Activated CD4-positive, alpha-beta T cell treated with anti-CD3 and anti-CD28 coated beads, Interleukin-2, amount 50 U/mL, for 48 hours (primary cell): ENCODE measurements around the gene UBE2B.
"Not testable (repeated sequence)": the region's sequence is repeated elsewhere in the genome, so short reads cannot be mapped to it uniquely, and the experiment has no call there.

Source experiments
- DNase-seq, 2 experiments: peaks; one replicate each; pipeline ENCODE4 v3.0.0-alpha.2; 2020

Gene UBE2B

DNA sequence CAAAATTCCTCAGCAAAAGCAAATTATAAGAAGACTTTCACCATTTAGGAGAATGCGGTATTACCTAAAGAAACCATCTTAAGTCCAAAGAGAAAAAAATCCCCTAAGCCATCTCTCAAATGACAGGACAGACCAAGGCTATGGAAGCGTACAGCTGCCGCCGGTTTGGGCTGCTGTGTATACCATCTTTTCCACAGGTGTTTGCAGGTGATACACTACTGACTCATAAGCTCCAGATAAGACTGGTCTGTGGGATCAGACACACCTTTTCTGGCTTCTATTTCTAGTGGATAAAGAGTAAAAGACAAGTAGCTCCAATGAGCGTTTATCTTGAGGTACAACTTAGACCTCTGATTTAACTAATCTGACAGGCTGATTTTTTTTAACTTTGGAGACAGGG is 32.6 kb downstream of the UBE2B start:
- DNase-seq: no peak

DNA sequence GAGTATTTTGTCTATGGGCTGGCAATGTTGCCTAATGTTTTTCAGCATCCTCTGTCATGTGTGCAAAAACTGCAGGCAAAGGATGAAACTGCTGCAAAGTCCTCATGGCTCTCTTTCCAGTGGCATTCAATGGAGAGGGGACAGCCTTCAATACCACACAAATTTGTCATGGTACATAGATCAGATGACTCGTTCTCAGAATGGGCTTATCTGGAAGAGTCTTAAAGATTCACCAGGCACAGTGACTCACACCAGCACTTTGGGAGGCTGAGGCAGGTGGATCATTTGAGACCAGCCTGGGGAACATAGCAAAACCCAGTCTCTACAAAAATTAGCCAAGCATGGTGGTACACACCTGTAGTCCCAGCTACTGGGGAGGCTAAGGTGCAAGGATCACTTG is 35.0 kb downstream of the UBE2B start:
- peak in 1 of 2 experiments; percentile 15 for DNase-seq

DNA sequence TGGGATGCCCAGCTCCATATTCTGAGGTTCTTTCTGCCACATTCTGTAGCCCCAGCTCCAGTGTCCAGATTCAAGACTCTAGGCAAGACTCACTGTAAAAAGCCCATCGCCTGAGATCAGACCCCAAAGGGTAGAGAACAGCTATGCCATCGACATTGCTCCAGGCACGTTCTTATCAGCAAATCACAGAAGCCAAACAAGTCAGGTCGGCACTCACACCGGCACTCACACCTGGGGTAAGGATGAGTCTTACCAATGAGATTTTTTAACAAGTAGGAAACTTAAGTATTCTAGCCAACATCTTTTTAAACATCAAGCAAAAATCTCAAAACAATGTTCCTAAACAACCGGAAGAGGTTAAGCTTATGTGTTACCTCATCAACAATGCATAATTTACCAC is 38.0 kb downstream of the UBE2B start:
- DNase-seq: no peak

DNA sequence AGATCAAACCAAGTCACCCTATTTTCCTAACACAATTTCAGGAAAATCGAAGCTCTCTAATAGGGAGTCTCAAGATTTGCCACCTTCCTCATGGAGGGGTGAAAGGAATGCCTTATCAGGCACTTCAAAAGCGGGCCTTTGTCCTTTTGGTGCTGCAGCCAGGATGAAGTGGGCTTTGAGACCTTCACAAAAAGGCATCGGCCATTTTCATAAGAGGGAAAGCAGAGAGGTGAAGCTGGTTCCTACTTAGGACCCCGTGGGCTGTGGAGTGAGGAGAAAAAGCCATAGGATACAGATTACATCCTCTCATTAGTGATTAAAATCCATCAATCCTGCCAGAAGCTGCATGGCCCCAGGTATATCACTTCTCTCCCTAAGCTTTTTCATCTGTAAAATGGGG is 39.5 kb downstream of the UBE2B start:
- DNase-seq: no peak

DNA sequence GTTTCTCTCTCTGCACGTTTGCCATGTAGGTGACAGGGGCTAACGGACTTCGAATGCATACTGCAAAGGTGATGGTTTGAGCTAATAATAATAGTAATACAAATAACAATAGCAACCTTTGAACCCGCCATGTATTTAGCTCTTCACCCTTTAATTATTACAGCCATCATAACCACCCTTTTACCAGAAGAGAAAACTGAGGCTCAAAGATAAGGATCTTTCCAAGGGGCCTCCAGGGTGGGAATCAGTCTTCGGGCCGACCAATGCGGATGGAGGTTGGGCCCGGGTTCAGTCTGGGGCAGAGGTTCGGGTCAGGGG is 39.8 kb downstream of the UBE2B start:
- DNase-seq: no peak

DNA sequence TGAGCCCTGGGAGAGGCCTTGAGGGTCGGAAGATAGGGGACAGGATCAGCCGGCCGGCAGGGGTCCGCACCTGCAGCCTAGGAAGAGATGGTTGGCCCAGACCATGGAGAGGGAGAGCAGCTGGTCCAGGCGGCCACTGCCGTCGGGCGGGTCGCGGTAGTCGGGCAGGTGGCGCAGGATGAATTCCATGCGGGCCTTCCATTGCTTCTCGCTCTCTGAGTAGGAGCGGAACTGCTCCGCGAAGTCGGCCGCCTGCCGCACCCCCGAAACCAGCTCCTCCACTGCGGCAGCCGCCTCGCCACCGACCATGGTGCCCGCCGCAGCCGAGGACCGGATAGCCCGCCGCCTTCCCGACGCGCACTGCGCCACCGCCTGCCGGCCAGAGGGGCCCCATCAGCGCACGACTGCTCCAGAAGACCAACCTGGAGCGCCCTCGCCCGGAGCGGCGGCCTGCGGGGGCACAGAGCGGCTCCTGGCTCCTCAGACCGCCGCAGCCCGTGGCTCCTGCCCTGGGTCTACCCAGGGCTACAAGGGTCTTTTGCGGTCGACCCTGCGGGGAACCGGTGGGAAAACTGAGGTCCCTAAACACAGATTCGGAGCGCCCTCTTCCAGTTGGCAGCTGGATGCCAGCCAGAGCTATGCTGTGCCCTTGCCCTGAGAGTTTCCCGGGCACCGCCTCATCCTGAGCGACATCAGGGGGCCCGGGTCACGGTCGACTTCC is 40.3 kb downstream of the UBE2B start, which contains the start of gene CDKN2AIPNL:
Gene CDKN2AIPNL, minus strand, starts transcription at position 336 of the 721 bp plus-strand sequence. Its CDS starts 27 bp downstream, at position 309.
- peak; percentile 89 to 91 for DNase-seq

DNA sequence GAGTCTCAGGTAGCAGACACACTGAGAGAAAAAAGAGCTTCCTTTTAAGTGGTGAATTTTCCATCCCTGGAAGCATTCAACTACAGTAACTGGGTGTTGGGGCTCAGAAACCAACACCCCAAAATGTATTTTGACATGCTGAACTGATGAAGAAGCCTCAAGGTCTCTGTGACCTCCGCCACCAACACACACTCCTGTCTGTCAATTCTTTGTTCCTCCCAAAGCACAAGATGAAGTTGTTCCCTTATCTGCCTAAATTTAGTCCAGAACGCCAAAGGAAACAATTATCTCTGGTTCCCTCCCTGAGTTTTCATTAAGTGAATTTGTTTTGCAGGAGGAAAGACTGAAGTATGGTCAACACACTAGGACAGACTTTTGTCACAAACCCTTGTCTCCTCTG is 41.7 kb downstream of the UBE2B start:
- DNase-seq: no peak

DNA sequence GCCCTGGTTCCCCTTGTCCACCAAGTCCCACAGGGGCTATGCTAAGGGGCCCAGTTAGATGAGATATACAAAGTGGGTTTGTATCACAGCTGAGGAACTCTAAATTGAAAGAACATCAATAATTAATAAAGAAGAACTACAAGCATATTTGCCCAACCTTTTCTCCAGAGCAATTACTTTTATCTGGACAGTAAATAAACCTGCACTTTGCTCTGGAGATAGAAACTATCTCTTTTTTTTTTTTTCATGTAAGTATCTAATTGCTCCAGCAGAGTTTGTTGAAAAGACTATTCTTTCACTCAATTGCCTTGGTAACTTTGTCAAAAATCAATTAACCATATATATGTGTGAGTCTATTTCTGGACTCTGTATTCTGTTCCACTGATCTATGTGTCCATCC is 46.3 kb downstream of the UBE2B start:
- DNase-seq: no peak

DNA sequence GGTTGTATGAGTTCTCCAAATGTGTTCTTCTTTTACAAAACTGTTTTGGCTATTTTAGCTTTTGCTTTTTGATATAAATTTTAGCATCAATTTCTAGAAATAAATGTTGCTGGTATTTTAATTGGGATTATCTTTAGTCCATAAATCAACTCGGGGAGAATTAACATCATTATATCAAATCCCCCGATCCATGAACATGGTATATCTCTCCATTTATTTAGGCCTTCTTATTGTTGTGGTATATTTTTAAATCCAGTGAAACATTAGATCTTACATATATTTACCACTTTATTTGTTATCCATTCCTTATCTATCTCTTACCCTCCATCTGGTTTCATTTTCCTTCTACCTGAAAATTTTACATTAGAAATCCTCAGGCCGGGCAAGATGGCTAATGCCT is 47.6 kb downstream of the UBE2B start:
- DNase-seq: no peak

DNA sequence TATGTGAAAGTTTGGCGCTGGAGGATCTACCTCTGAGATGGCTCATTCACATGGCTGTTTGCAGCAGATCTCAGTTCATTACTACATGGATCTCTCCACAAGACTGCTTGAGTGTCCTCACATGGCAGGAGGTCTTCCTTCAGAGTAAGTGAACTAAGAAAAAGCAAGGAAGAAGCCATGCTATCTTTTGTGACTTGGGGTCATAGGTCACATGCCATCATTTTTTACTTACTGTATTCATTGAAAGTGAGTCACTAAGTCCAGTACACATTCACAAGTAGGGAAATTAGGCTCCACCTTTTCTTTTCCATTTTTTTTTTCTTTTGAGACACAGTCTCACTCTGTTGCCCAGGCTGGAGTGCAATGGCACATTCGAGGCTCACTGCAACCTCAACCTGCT is 49.0 kb downstream of the UBE2B start:
- no peak for DNase-seq

DNA sequence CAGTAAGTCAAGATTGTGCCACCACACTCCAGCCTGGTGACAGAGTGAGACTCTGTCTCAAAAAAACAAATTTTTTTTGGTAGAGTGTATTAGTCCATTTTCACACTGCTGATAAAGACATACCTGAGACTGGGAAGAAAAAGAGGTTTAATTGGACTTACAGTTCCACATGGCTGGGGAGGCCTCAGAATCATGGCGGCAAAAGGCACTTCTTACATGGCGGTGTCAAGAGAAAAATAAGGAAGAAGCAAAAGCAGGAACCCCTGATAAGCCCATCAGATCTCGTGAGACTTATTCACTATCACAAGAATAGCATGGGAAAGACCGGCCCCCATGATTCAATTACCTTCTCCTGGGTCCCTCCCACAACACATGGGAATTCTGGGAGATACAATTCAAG is 49.7 kb downstream of the UBE2B start:
- DNase-seq: not testable (repeated sequence)

DNA sequence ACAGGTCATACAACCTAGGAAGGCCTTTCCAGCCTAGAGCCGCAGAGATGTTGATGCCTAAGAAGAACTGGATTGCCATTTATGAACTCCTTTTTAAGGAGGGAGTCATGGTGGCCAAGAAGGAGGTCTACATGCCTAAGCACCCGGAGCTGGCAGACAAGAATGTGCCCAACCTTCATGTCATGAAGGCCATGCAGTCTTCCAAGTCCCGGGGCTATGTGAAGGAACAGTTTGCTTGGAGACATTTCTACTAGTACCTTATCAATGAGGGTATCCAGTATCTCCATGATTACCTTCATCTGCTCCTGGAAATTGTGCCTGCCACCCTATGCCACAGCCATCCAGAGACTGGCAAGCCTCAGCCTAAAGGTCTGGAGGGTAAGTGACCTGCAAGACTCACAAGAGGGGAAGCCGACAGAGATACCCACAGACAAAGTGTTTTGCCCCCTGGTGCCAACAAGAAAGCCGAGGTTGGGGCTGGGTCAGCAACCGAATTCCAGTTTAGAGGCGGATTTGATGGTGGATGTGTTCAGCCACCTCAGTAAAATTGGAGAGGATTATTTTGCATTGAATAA is 51.5 kb downstream of the UBE2B start:
- no peak for DNase-seq

DNA sequence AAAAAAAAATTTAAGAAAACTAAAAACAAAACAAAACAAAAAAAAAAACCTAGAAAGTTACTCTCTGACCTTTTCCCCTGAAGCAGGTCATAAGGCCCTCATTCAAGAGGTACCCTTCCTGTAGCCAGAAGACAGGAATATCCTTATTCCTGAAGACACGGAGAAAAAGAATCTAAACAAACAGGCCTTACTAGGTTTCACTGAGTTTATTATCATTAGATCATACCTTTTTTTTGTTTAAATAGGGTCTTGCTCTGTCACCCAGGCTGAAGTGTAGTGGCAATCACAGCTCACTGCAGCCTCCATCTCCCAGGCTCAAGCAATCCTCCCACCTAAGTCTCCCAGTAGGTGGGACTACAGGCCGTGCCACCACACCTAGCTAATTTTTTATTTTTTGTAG is 52.0 kb downstream of the UBE2B start:
- no peak for DNase-seq

DNA sequence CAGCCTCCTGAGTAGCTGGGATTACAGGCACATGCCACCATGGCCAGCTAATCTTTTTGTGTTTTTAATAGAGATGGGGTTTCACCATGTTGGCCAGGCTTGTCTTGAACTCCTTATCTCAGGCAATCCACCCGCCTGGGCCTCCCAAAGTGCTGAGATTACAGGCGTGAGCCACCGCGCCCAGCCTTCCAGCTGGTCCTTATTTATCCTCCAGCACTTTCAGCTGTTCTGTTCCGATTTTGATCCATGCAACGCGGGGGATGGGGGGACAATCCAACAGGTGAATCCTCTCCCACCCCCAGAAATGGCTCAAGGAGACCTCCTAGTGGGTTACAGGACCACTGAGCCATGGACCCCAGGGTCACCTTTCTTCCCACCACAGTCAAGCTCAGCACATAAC is 55.0 kb downstream of the UBE2B start:
- no peak for DNase-seq

DNA sequence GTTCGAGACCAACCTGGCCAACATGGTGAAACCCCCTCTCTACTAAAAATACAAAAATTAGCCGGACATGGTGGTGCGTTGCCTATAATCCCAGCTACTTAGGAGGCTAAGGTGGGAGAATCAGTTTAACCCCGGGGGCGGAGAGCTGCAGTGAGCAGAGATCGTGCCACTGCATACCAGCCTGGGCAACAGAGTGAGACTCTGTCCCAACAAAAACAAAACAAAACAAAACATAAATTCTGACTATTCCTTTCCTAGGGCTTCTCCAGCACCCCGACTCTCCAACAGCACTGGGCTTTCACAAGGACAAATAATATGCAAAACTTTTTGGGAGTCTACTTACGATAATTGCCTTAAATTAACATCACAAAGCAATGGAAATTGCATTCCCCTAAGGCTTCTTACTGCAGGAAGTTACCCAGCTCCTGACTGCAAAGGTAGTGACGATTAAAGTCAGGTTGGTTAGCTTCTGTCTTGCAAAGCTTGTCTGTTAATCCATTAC is 56.2 kb downstream of the UBE2B start:
- no peak for DNase-seq

DNA sequence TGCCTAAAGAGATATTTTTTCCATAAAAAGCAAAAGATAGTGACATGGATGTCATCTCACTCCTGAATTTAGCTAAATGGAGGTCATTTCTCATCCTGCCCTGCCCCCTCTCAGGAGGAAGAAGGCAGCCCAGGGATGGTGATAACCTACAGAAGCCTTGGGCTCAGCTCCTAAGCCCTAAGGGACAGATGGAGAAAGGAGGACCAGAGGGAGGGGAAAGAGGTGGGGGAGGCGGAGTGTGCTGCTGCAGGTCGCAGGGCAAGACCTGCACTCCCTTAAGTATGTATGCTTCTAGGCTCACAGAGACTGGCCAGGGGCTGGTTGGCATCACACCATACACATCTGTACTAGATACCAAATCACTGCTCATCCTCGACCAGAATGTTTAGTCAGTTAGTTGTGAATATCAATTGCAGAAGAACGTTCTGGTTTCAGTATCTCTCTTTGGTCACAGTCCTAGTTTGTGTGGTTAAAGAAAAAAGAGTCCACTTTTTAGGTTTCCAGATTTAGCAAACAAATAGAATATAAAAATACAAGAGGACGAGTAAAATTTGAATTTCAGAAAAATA is 58.7 kb downstream of the UBE2B start:
- DNase-seq: no peak

DNA sequence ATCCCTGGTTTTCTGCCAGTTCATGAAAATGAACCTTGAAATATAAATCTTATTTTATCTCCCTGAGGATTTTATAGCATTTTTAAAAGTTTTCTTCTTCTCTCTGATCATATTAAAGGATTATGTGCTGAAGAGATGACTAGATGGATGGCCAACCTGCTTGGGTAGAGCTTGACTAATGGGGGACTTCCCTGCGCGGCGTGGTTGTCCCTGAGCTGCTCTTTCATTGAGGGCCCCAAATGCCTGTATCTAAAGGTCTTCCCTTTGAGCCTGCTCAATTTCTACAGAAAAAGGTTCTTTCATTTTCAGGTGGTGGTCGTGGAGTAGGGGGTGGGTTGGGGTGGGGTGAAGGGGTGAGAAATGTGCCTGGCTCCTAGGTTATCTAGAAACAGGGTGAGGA is 60.8 kb downstream of the UBE2B start:
- DNase-seq: peak; percentile 19 to 36

DNA sequence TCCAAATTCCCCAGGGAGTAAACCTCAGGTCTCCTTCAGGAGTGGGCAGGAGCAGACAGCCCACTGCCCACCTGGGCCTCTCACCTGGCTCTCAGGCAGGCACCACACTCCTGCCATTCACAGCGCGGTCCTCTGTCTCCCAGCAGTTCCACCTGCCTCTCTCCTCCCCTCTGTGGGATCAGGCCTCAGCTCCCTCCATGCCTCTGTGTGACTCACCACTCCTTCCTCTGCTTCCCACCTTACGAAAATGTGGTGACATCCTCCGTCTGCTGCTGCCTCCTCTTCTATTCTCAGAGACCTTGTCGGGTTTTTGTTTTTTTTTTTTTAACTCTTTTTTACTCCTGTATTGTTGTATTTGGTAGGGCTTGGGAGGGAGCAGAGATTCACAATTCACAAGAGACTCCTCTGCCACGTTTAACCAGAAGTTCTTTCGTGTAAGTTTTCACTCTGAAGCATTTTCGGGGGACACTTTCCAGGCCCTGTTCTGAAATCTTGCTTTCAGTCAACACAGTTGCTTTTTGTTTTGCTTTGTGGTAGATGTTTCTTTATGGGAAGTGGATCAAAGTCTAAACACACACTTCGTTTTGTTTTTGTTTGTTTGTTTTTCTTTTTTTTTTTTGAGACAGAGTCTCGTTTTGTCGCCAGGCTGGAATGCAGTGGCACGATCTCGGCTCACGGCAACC is 61.4 kb downstream of the UBE2B start:
- DNase-seq: no peak

DNA sequence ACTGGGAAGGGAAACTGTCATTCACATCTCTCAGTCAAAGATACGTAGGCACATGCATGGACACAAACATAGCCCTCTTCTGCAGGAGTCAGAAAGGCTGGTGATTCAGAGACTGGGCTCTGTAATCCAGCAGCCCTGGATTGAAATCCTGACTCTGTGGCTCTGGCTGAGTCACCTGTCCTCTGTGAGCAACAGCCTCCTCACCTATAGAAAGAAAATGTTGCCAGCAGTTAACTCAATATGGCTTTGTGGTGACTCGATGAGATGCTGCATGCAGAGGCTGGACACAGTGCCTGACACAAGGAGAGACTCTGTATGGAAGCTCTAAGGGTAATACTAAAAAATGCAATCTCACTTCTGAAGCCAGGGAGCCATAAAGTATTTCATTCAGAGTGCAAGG is 64.2 kb downstream of the UBE2B start:
- DNase-seq: peak; percentile 11 to 27

DNA sequence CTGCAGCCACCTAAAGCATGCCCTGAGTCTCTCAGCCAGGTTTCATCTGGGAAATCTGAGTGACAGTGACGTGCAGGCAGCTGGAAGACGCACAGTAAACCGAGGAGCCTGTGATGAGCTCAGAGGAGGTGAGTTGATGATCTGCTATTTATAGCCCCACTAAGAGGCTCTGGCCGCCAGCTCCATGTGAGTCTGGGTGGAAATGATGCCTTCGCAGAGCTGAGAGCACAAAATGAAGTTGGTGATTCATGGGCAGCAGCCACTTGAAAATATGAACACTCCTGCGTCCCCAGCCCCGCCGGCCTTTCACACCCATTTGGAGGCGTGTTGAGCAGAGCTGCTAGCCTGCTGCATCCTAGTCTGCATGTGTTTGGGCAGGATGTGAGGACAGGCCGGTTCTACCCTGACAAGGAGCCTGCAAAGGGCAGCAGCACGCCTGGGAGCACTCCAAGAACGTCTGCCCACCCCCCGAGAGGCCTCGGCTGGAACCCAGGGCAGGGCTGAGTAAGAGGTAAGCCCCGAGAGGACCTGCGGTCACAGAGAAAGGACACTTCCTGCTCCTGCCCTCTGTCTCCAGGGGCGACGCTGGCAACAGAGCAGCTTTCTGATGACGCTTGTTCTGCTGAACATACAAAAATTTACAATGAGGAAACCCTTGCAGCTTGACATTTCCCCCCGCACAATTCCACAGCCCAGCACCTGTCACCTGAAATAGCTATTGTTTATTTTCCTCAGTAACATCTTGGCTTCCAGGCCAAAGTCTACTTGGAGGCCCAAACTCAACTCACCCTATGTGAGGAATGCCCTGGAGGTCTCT is 65.4 kb downstream of the UBE2B start:
- DNase-seq: peak; percentile 49 to 63

DNA sequence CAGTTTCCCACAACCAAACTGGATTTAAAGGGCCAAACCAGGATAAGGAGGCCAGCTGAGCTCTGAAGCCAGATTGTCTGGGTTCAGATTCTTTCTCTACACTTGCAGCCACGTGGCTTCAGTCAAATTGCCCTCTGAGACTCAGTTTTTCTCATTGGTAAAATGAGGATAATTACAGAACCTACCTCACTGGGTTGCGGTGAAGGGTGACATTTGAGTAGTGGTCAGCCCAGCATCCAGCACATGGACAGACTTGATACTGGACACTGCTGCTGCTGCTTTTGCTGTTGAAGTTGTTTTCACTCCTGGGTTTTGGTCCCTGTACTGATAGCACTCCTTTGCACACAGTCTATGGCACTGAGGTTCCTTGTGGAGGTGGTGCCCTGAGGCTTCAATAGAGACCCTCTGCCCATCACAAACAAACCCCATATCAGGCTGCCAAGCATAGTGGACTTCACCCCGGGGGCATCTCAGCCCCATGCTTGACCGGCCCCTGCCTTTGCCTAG is 66.0 kb downstream of the UBE2B start:
- DNase-seq: no peak

DNA sequence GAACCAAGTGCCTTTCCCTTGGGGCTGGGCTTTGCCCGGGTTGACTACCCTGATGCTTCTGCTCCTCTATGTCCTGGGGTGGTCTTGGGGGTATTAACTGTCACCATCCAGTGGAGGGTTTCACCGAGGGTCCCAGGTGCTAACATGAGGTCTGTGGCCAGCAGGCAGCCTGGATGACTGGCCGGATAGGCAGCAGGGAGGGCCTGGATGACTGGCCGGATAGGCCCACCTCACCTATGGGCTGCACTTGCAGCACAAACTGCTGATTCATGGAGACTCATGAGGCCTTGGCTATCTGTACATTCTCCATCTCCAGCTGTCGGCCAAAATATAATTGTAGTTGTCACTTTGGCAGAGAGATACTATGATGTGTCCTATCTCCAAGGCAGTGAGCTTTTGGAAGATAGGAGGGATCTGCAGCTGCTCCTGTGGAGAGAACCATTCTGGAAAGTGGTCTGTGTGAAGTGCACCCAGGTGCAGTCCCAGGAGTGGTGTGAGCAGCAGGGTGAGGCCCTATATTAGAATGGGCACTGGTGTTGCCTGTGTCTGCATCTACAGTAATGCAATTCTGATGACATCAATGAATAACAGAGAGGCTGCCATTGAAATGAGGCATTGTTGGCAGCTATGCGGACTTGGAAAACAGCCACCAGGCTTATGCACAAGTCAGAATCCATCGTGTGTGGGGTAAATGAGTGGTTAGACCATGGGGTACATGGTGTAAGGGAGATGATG is 66.6 kb downstream of the UBE2B start:
- no peak for DNase-seq
